Liver (tissue), 3 donors: ENCODE results near the gene CARS2.

Experiments used
- CTCF ChIP-seq: fragments of 150-350 bp; IDR thresholded peaks from 2 replicates; pipeline ENCODE4 v1.5.1; 2017; ENCODE audit warnings: improper control_type of control experiment, low read depth, low read length; ENCODE audit not compliant: missing input control
- GABPA ChIP-seq, 2 donors: IDR thresholded peaks in 1 of 2; conservative IDR thresholded peaks in 1 of 2; 2 replicates each; pipeline ENCODE4 v1.6.1; 2016; ENCODE audit warnings: antibody characterized with exemption in 2 of 2, mild to moderate bottlenecking in 1 of 2, moderate library complexity in 1 of 2
- JUND ChIP-seq, 2 donors: IDR thresholded peaks; 2 replicates each; pipeline ENCODE4 v1.6.1; 2016; ENCODE audit warnings: antibody characterized with exemption in 2 of 2
- SP1 ChIP-seq: IDR thresholded peaks from 2 replicates; pipeline ENCODE4 v1.6.1; 2018; ENCODE audit warnings: antibody characterized with exemption, mild to moderate bottlenecking
- TAF1 ChIP-seq: conservative IDR thresholded peaks from 2 replicates; pipeline ENCODE4 v1.6.1; 2016; ENCODE audit warnings: antibody characterized with exemption, mild to moderate bottlenecking
- YY1 ChIP-seq: IDR thresholded peaks from 2 replicates; pipeline ENCODE4 v1.6.1; 2016; ENCODE audit warnings: antibody characterized with exemption, mild to moderate bottlenecking
- ZBTB33 ChIP-seq: IDR thresholded peaks from 2 replicates; pipeline ENCODE4 v1.6.1; 2016; ENCODE audit warnings: antibody characterized with exemption
- donor health status: healthy.
- donor health status: healthy.

DNA sequence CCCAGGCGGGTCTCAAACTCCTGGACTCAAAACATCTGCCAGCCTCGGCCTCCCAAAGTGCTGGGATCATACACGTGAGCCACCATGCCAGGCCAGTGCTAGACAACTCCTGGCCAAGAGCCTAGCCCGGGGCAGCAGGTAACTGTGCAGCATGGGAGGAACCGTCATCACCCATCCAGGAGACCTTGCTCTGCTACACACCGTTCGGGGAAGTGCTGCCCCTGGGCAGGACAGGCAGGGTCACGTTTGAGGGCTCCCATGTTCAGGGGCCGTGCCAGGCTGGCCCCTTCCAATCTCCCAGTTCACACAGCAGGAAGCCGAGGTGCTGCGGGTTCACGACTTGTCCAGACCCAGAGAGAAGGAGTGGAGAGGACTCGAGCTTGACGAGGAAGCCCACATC, 55.5 kb downstream of the CARS2 start:
- TF ChIP-seq CTCF (no peak), SP1 (no peak), GABPA (IDR thresholded peaks at IDR 0.05 in 1 of 2, conservative IDR thresholded peaks at IDR 0.05 in 1 of 2) (no peak), YY1 (no peak), JUND (IDR thresholded peaks at IDR 0.05) (no peak), ZBTB33 (no peak), TAF1 (no peak)
